ENCODE results near the gene TSHZ1.

The TSHZ1 gene

DNA sequence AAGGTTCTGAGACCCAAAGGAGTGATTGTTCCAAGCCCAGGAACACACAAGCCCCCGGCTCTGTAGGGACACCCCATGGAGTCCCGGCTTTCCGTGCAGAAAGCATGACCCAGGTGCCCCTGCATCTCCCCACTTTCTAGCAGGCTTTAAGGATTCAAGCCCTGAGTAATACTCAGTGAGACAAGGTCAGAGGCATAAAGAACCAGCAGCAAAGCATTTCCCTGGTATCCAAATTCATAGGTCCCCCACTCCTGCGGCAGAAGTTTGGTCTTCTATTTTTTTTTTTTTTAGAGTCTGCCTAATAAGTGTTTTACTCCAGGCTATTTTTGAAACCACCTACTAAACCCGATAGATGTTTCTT is 16.3 kb downstream of the TSHZ1 start:
- H3K4me3 ChIP-seq (ENCODE audit: control insufficient read depth, low read depth, low read length) = no peak overlapping the region
- DNase-seq (ENCODE audit: low read depth) = no peak
- TF ChIP-seq, protein P1, sequence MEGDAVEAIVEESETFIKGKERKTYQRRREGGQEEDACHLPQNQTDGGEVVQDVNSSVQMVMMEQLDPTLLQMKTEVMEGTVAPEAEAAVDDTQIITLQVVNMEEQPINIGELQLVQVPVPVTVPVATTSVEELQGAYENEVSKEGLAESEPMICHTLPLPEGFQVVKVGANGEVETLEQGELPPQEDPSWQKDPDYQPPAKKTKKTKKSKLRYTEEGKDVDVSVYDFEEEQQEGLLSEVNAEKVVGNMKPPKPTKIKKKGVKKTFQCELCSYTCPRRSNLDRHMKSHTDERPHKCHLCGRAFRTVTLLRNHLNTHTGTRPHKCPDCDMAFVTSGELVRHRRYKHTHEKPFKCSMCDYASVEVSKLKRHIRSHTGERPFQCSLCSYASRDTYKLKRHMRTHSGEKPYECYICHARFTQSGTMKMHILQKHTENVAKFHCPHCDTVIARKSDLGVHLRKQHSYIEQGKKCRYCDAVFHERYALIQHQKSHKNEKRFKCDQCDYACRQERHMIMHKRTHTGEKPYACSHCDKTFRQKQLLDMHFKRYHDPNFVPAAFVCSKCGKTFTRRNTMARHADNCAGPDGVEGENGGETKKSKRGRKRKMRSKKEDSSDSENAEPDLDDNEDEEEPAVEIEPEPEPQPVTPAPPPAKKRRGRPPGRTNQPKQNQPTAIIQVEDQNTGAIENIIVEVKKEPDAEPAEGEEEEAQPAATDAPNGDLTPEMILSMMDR (conservative IDR thresholded peaks at IDR 0.05; ENCODE audit: control insufficient read depth, insufficient read depth, low read depth, low read length) = no peak

DNA sequence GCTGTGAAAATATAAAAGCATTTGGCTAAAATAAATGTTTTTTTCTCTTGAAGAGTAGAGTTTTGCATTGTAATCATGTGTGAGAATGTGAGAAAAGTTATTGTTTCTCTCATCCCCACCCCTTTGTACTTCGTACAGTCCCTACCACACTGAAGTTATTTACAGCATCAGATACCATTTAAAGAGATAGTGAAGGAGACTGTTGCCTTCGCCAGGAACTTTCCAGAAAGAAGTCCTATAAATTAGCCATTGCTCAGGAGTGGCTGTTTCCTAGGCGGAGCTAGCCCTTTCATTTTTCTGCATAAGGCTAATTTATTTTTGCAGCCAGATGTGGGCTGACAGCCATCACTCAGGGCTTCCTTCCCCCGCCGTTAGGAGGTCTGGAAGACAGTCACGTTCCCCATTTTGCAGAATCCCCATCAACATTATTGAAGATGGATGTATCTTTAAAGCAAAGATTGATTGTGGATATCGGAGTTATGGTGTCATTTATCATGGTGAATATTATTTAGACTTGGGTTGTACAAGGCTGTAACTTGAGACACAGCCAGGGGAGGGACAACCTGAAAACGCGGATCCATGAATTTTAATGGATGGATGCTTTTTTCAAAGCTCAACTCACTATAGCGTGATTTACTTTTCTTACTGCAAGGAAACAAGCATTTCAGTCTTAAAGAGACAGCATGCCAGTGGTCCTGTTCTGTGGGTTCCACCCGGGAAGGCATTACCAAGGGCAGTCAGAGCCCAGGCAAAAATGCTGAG is 17.1 kb downstream of the TSHZ1 start:
- H3K4me3 ChIP-seq (ENCODE audit: control insufficient read depth, low read depth, low read length) = no peak overlapping the region
- no peak for DNase-seq (ENCODE audit: low read depth)
- TF ChIP-seq, protein P1 (conservative IDR thresholded peaks at IDR 0.05; ENCODE audit: control insufficient read depth, insufficient read depth, low read depth, low read length) = no peak

DNA sequence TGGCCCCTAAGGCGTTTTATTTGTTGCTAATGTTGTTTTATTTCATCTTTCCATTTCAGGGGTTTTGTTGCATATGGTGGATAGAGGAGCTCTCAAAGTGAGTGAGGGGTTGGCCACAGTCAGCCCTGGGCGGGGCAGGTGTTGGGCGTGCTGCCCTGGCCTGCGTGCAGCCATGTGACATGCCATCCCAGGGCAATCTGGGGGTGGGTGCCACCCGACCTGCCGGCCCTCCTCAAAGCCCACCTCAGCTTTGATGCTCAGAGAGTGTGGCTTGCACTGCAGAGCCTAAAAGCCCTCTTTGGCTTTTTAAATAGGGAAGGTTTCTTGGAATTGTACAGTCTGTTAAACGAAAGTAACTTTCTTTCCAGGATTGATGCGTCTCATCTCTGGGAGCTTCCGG is 18.4 kb downstream of the TSHZ1 start:
- no peak for DNase-seq (ENCODE audit: low read depth)

DNA sequence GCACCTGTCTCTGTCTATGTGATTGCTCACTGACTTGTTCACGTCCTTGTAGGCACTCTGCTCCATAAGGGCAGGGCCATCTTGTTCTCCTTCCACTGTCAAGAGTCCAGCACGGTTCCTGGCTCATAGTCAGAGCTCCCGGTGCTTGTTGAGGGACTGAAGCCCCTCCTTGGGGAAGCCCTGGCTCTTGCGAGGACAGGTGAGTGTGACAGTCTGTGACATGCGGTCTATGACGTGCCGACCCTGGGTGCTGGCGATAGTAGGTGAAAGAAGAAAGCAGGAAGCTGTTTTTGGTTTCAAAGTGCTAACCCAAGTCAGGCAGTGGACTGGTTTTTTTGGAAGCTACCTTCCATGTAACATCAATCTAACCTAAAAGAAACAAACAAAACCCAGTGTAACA is 18.8 kb downstream of the TSHZ1 start:
- no peak for DNase-seq (ENCODE audit: low read depth)

More for the DNA sequence above, 18.4 kb downstream of the TSHZ1 start:
- TF ChIP-seq, protein P1 (conservative IDR thresholded peaks at IDR 0.05; ENCODE audit: control insufficient read depth, insufficient read depth, low read depth, low read length) = no peak
- no peak overlapping the region for H3K4me3 ChIP-seq (ENCODE audit: control insufficient read depth, low read depth, low read length)

DNA sequence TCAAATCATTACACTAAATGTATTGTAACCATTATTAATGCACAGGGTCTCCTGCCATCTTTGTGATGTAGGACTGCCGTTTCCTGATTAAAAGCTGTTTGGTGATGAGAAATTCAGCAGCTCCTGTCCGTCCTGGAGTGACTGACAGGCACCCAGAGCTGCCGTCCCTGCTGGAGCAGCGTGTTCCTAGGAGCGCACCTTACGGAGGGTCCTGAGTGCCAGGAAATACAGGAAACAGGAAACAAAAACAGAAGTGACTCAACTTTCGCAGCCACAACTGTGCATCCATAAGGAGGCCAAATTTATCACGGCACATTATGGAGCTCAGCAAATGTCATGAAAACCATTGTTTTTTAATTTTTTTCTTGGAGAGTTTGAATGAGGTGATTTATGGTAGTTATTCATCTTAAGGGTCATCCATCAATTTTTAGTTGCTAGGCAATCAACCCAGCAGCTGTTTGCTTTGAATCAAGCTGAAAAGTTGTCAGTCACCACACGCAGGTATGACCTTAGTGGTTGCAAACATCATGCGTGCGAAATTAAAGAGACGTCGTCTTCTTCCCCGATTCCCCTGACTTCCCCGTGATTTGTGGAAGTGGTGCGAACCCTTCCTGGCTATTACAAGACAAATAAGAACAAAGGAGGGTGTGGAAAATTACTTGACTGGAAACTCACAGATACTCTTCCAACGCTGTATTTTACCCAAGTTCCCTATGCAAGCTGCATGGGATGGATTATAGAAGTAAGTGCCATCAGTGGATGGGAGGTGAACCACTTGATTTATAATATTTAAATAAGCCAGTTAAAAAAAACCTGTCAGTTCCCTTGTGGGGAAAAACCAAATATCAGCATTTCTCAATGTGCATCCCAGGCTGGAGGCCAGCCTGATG is 19.8 kb downstream of the TSHZ1 start:
- TF ChIP-seq, protein P1 (conservative IDR thresholded peaks at IDR 0.05; ENCODE audit: control insufficient read depth, insufficient read depth, low read depth, low read length) = no peak
- H3K4me3 ChIP-seq (ENCODE audit: control insufficient read depth, low read depth, low read length) = no peak overlapping the region
- DNase-seq (ENCODE audit: low read depth) = no peak

More for the DNA sequence above, 18.8 kb downstream of the TSHZ1 start:
- H3K4me3 ChIP-seq (ENCODE audit: control insufficient read depth, low read depth, low read length) = no peak overlapping the region
- TF ChIP-seq, protein P1 (conservative IDR thresholded peaks at IDR 0.05; ENCODE audit: control insufficient read depth, insufficient read depth, low read depth, low read length) = no peak

DNA sequence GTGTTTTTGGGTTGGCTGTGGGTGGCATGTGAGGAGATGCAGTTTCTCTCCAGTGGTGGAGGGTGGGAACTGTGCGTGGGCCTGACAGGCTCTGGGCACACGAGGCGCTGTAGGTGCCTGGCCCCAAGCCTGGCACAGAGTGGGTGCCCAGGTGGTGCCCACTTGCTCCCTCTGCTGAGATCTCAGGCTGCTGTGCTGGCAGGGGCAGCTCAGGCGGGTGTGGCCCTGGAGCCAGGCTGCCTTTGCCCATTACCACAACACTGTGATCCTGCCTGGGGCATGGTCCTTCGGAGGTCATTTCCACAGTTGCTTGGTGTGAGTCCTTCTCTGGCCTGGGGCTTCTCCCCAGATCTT is 20.4 kb downstream of the TSHZ1 start:
- no peak overlapping the region for H3K4me3 ChIP-seq (ENCODE audit: control insufficient read depth, low read depth, low read length)
- TF ChIP-seq, protein P1 (conservative IDR thresholded peaks at IDR 0.05; ENCODE audit: control insufficient read depth, insufficient read depth, low read depth, low read length) = no peak
- DNase-seq (ENCODE audit: low read depth) = no peak

All from fibroblast of mammary gland (primary cell).